SK-N-SH treated with all-trans-retinoic acid at 6 μM for 48 hours (cell line): Measurements from ENCODE around the gene LRRC18.

ENCODE experiments used
- ATAC-seq: fragments of 200-7000 bp; cut with Tn5 transposase; 3 replicates; pipeline ENCODE4 v1.9.1; 2020; ENCODE audit warnings: mild to moderate bottlenecking, moderate library complexity
- ARNTL ChIP-seq: fragments of 450-650 bp; formaldehyde crosslinking; IDR thresholded peaks from 2 replicates; pipeline ENCODE4 v1.5.0; 2020; ENCODE audit warnings: low read depth, mild to moderate bottlenecking, moderate library complexity, borderline replicate concordance
- BACH2 ChIP-seq: fragments of 250-450 bp; sonication (Bioruptor Pico); IDR thresholded peaks from 2 replicates; pipeline ENCODE4 v1.9.0; 2021; ENCODE audit warnings: mild to moderate bottlenecking, borderline replicate concordance
- CSDC2 ChIP-seq: fragments of 250-450 bp; sonication (Bioruptor Pico); IDR thresholded peaks from 2 replicates; pipeline ENCODE4 v1.5.0; 2020; ENCODE audit warnings: mild to moderate bottlenecking, moderate library complexity
- CSRNP3 ChIP-seq: fragments of 250-450 bp; sonication (Bioruptor Pico); IDR thresholded peaks from 2 replicates; pipeline ENCODE4 v1.5.1; 2021; ENCODE audit warnings: mild to moderate bottlenecking, moderate library complexity
- ESRRG ChIP-seq: fragments of 250-450 bp; sonication (Bioruptor Pico); IDR thresholded peaks from 2 replicates; pipeline ENCODE4 v1.6.1; 2021; ENCODE audit warnings: mild to moderate bottlenecking
- GLIS3 ChIP-seq: fragments of 250-450 bp; sonication (Bioruptor Pico); IDR thresholded peaks from 2 replicates; pipeline ENCODE4 v1.5.0; 2020; ENCODE audit warnings: mild to moderate bottlenecking, moderate library complexity
- ISL1 ChIP-seq: fragments of 250-450 bp; sonication (Bioruptor Pico); IDR thresholded peaks from 2 replicates; pipeline ENCODE4 v2.1.2; 2022; ENCODE audit warnings: mild to moderate bottlenecking, moderate library complexity
- OSR1 ChIP-seq: fragments of 250-450 bp; sonication (Bioruptor Pico); IDR thresholded peaks from 2 replicates; pipeline ENCODE4 v1.8.0; 2022; ENCODE audit warnings: moderate library complexity, mild to moderate bottlenecking, inconsistent platforms
- PATZ1 ChIP-seq: fragments of 250-450 bp; sonication (Bioruptor Pico); IDR thresholded peaks from 2 replicates; pipeline ENCODE4 v1.8.0; 2020; ENCODE audit warnings: mild to moderate bottlenecking, moderate library complexity, borderline replicate concordance
- POU6F1 ChIP-seq: fragments of 250-450 bp; sonication (Bioruptor Pico); IDR thresholded peaks from 2 replicates; pipeline ENCODE4 v1.8.0; 2021; ENCODE audit warnings: low read depth, mild to moderate bottlenecking, moderate library complexity, borderline replicate concordance
- PPARA ChIP-seq: fragments of 250-450 bp; sonication (Bioruptor Pico); IDR thresholded peaks from 2 replicates; pipeline ENCODE4 v1.5.0; 2020; ENCODE audit warnings: mild to moderate bottlenecking, borderline replicate concordance
- RARB ChIP-seq: fragments of 250-450 bp; sonication (Bioruptor Pico); IDR thresholded peaks from 2 replicates; pipeline ENCODE4 v1.8.0; 2021; ENCODE audit warnings: mild to moderate bottlenecking, moderate library complexity
- TCF4 ChIP-seq: fragments of 250-450 bp; sonication (Bioruptor Pico); IDR thresholded peaks from 2 replicates; pipeline ENCODE4 v1.8.0; 2021; ENCODE audit warnings: mild to moderate bottlenecking, moderate library complexity, borderline replicate concordance
- TOX ChIP-seq: fragments of 250-450 bp; sonication (Bioruptor Pico); IDR thresholded peaks from 2 replicates; pipeline ENCODE4 v1.8.0; 2021; ENCODE audit warnings: mild to moderate bottlenecking, moderate library complexity, borderline replicate concordance
- TSHZ2 ChIP-seq: fragments of 250-450 bp; sonication (Bioruptor Pico); IDR thresholded peaks from 2 replicates; pipeline ENCODE4 v1.5.0; 2020; ENCODE audit warnings: mild to moderate bottlenecking, moderate library complexity
- ZC3H10 ChIP-seq: fragments of 250-450 bp; sonication (Bioruptor Pico); IDR thresholded peaks from 2 replicates; pipeline ENCODE4 v1.5.1; 2021; ENCODE audit warnings: mild to moderate bottlenecking, moderate library complexity
- ZFP3 ChIP-seq: fragments of 250-450 bp; sonication (Bioruptor Pico); IDR thresholded peaks from 2 replicates; pipeline ENCODE4 v1.5.0; 2020; ENCODE audit warnings: mild to moderate bottlenecking, moderate library complexity
- ZFP30 ChIP-seq: fragments of 450-650 bp; formaldehyde crosslinking; IDR thresholded peaks from 2 replicates; pipeline ENCODE4 v1.5.0; 2022; ENCODE audit warnings: mild to moderate bottlenecking, moderate library complexity
- ZNF565 ChIP-seq: fragments of 450-650 bp; formaldehyde crosslinking; conservative IDR thresholded peaks from 2 replicates; pipeline ENCODE4 v1.5.0; 2020; ENCODE audit warnings: low read depth, mild to moderate bottlenecking, moderate library complexity
- ZNF70 ChIP-seq: fragments of 450-650 bp; formaldehyde crosslinking; IDR thresholded peaks from 2 replicates; pipeline ENCODE4 v1.5.0; 2020; ENCODE audit warnings: mild to moderate bottlenecking, moderate library complexity
- ZNF8 ChIP-seq: fragments of 450-650 bp; formaldehyde crosslinking; IDR thresholded peaks from 2 replicates; pipeline ENCODE4 v1.5.0; 2020; ENCODE audit warnings: mild to moderate bottlenecking, moderate library complexity

Gene LRRC18

GRCh38 chr10:48895803-48896195 lies 43.8 kb downstream of the LRRC18 start:
- ATAC-seq: no peak
- TF ChIP-seq ZFP3 (CRISPR knock-in tag) (no peak), BACH2 (no peak), POU6F1 (CRISPR knock-in tag) (no peak), CSRNP3 (CRISPR knock-in tag) (no peak), TSHZ2 (CRISPR knock-in tag) (no peak), ISL1 (CRISPR knock-in tag) (no peak), ZFP30 (CRISPR knock-in tag) (no peak), RARB (CRISPR knock-in tag) (no peak), CSDC2 (no peak), TOX (CRISPR knock-in tag) (no peak), GLIS3 (no peak), ZNF8 (CRISPR knock-in tag) (no peak), TCF4 (CRISPR knock-in tag) (no peak), PPARA (CRISPR knock-in tag) (no peak), ESRRG (CRISPR knock-in tag) (no peak), ZNF70 (no peak), ZC3H10 (CRISPR knock-in tag) (no peak), OSR1 (CRISPR knock-in tag) (no peak), ZNF565 (CRISPR knock-in tag) (no peak), ARNTL (no peak)
- TF ChIP-seq, all 23 proteins: peak for 0

GRCh38 chr10:48894911-48895802 lies 44.5 kb downstream of the LRRC18 start:
- no peak for TF ChIP-seq ZNF8 (CRISPR knock-in tag)
- no peak for TF ChIP-seq CSRNP3 (CRISPR knock-in tag)
- no peak for TF ChIP-seq ZFP30 (CRISPR knock-in tag)
- no peak for TF ChIP-seq ZFP3 (CRISPR knock-in tag)
- TF ChIP-seq ZC3H10 (CRISPR knock-in tag): no peak
- no peak for TF ChIP-seq CSDC2
- no peak for TF ChIP-seq RARB (CRISPR knock-in tag)
- no peak for TF ChIP-seq PPARA (CRISPR knock-in tag)
- TF ChIP-seq TOX (CRISPR knock-in tag): no peak
- TF ChIP-seq PATZ1 (CRISPR knock-in tag): no peak
- no peak for ATAC-seq
